ENCODE measurements around the gene MOB1B. TPM values are rescaled to one million over a fixed set of nuclear protein-coding genes. Genes with fewer than 3 reads are reported as not detected.
"Not testable (repeated sequence)": the region's sequence is repeated elsewhere in the genome, so short reads cannot be mapped to it uniquely, and the experiment has no call there.

Gene MOB1B
- total RNA-seq, 1 experiment from 2014 or later = 14.5 TPM

- H3K27ac ChIP-seq = no peak overlapping the region
- intact Hi-C loops (cut with micrococcal nuclease; ENCODE audit: unreplicated experiment) = no loop called here
- TF ChIP-seq CTCF (conservative IDR thresholded peaks at IDR 0.05) (no peak), EZH2 (IDR thresholded peaks at IDR 0.05; ENCODE audit: low read depth) (no peak)
- H3K4me2 ChIP-seq = no peak overlapping the region
- no peaks in the 10 kb centered on the region for H3K9me3 ChIP-seq (ENCODE audit: insufficient read depth, low read depth)
- no peaks in the 10 kb centered on the region for H3K9me2 ChIP-seq (ENCODE audit: insufficient read depth)
- H2AFZ ChIP-seq = no peak overlapping the region
- BruUV-seq (replicated peaks) = no TSS peak
- no peaks in the 10 kb centered on the region for H3K27me3 ChIP-seq (ENCODE audit: insufficient read depth, low read depth)
- no peak for DNase-seq
- ChIA-PET CTCF (no interaction called here), POLR2A (ENCODE audit: unreplicated experiment) (no interaction called here)
- no peaks in the 10 kb centered on the region for H3K79me2 ChIP-seq (ENCODE audit: low read depth)
- H3K4me3 ChIP-seq = no peak overlapping the region
- no peaks in the 10 kb centered on the region for H3K36me3 ChIP-seq (ENCODE audit: low read depth)
- no peaks in the 10 kb centered on the region for H3F3A ChIP-seq (ENCODE audit: insufficient read depth, low read depth)
- no peaks in the 10 kb centered on the region for H4K20me1 ChIP-seq (ENCODE audit: insufficient read depth)
- H3K4me1 ChIP-seq (replicated peaks; ENCODE audit: insufficient read depth) = no peaks in the 10 kb centered on the region
Observed at GRCh38 chr4:71026086-71026485, 123.9 kb downstream of the MOB1B start.

- Histone ChIP-seq H3K27me3 (ENCODE audit: insufficient read depth, low read depth) (no peaks in the 10 kb centered on the region), H3F3A (ENCODE audit: insufficient read depth, low read depth) (no peaks in the 10 kb centered on the region), H3K4me2 (no peak overlapping the region), H2AFZ (no peak overlapping the region), H3K4me3 (no peak overlapping the region), H3K4me1 (replicated peaks; ENCODE audit: insufficient read depth) (no peaks in the 10 kb centered on the region), H3K36me3 (ENCODE audit: low read depth) (no peaks in the 10 kb centered on the region), H3K79me2 (ENCODE audit: low read depth) (no peaks in the 10 kb centered on the region), H3K27ac (no peak overlapping the region), H4K20me1 (ENCODE audit: insufficient read depth) (no peaks in the 10 kb centered on the region), H3K9me2 (ENCODE audit: insufficient read depth) (no peaks in the 10 kb centered on the region), H3K9me3 (ENCODE audit: insufficient read depth, low read depth) (no peaks in the 10 kb centered on the region)
- POLR2A ChIA-PET (ENCODE audit: unreplicated experiment) = no interaction called here
- no TSS peak for BruUV-seq (replicated peaks)
- TF ChIP-seq EZH2 (IDR thresholded peaks at IDR 0.05; ENCODE audit: low read depth) = no peak
- no peak for TF ChIP-seq CTCF (conservative IDR thresholded peaks at IDR 0.05)
- intact Hi-C loops (cut with micrococcal nuclease; ENCODE audit: unreplicated experiment) = no loop called here
- CTCF ChIA-PET = no interaction called here
- no peak for DNase-seq
Observed at GRCh38 chr4:71027611-71028010, 125.4 kb downstream of the MOB1B start.

- Histone ChIP-seq H3F3A (ENCODE audit: insufficient read depth, low read depth) (no peaks in the 10 kb centered on the region), H2AFZ (no peak overlapping the region), H4K20me1 (ENCODE audit: insufficient read depth) (no peaks in the 10 kb centered on the region), H3K4me2 (no peak overlapping the region), H3K36me3 (ENCODE audit: low read depth) (no peaks in the 10 kb centered on the region), H3K27ac (no peak overlapping the region), H3K9me2 (ENCODE audit: insufficient read depth) (no peaks in the 10 kb centered on the region), H3K4me1 (replicated peaks; ENCODE audit: insufficient read depth) (no peaks in the 10 kb centered on the region), H3K4me3 (no peak overlapping the region), H3K27me3 (ENCODE audit: insufficient read depth, low read depth) (no peaks in the 10 kb centered on the region), H3K9me3 (ENCODE audit: insufficient read depth, low read depth) (no peaks in the 10 kb centered on the region), H3K79me2 (ENCODE audit: low read depth) (no peaks in the 10 kb centered on the region)
- CTCF ChIA-PET = no interaction called here
- TF ChIP-seq CTCF (conservative IDR thresholded peaks at IDR 0.05) (no peak), EZH2 (IDR thresholded peaks at IDR 0.05; ENCODE audit: low read depth) (no peak)
- POLR2A ChIA-PET (ENCODE audit: unreplicated experiment) = no interaction called here
- BruUV-seq (replicated peaks) = no TSS peak
- intact Hi-C loops (cut with micrococcal nuclease; ENCODE audit: unreplicated experiment) = no loop called here
- DNase-seq = no peak
Observed at GRCh38 chr4:71029504-71029903, 127.3 kb downstream of the MOB1B start.

- H2AFZ ChIP-seq; H3K9me3 ChIP-seq (ENCODE audit: insufficient read depth, low read depth); H3K79me2 ChIP-seq (ENCODE audit: low read depth); H3K27me3 ChIP-seq (ENCODE audit: insufficient read depth, low read depth); BruUV-seq (replicated peaks); H3K27ac ChIP-seq; H3K4me1 ChIP-seq (replicated peaks; ENCODE audit: insufficient read depth); intact Hi-C loops (cut with micrococcal nuclease; ENCODE audit: unreplicated experiment); H3K36me3 ChIP-seq (ENCODE audit: low read depth); H3K9me2 ChIP-seq (ENCODE audit: insufficient read depth); CTCF ChIA-PET; H3F3A ChIP-seq (ENCODE audit: insufficient read depth, low read depth); POLR2A ChIA-PET (ENCODE audit: unreplicated experiment); H3K4me3 ChIP-seq; DNase-seq; H4K20me1 ChIP-seq (ENCODE audit: insufficient read depth); H3K4me2 ChIP-seq: not testable (repeated sequence)
Observed at GRCh38 chr4:71032106-71032505, 129.9 kb downstream of the MOB1B start.
